ENCODE data around the gene HRCT1.

DNA sequence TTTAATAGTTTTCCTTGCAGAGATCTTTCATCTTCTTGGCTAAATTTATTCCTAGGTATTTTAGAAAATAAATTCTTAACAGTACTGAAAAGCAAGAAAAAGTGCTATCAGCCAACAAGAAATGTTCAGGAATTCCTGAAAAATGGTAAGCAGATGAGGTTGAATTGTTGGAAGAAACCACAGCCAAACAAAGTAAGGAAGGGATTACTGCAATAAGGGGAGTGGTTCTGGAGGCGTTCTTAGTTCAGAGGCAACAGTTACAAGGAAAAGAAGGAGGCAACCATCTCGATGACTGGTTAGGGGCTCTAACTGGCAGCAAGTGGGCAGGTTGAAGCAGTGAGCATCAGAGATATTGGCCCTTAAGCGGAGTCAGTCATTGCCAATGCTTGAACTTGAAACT, 23.0 kb upstream of the HRCT1 start:
- no peak for TF ChIP-seq EZH2 (IDR thresholded peaks at IDR 0.05; ENCODE audit: borderline replicate concordance, low read depth, low read length, poor library complexity, severe bottlenecking)
- no peak for TF ChIP-seq CTCF (conservative IDR thresholded peaks at IDR 0.05; ENCODE audit: low read depth, low read length)
